Measurements from ENCODE around the gene DPH7.

DNA sequence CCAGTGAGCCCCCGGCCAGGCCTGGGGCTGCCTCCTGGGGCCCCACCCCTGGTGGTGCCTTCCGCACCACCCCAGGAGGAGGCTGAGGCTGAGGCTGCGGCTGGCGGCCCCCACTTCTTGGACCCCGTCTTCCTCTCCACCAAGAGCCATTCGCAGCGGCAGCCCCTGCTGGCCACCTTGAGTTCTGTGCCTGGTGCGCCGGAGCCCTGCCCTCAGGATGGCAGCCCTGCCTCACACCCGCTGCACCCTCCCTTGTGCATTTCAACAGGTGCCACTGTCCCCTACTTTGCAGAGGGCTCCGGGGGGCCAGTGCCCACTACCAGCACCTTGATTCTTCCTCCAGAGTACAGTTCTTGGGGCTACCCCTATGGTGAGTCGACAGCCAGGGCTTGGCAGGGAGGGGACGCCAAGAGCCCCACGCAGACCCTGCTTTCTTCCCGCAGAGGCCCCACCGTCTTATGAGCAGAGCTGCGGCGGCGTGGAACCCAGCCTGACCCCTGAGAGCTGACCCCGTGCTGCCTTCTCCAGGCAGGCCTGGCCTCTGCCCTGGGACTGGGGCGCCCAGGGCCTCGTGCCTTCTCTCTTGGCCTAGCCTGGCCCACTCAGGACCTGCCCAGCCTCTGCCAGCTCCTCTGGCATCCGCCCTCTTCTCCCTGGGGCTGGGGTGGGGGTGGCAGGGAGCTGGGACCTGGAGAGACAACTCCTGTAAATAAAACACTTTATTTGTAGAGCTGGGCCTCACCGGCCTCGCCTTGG lies 36.1 kb upstream of the DPH7 start:
- TF ChIP-seq POLR2A (IDR thresholded peaks at IDR 0.05; ENCODE audit: low read length) (no peak), GATA1 (IDR thresholded peaks at IDR 0.05; ENCODE audit: low read depth, low read length) (no peak)

Data from erythroblast (primary cell).